K562 (cell line): ENCODE data around the gene HLA-B. TPM values are rescaled to one million over a fixed set of nuclear protein-coding genes. Genes with fewer than 3 reads are reported as not detected.

Source experiments
- ATAC-seq: fragments of 200-7000 bp; cut with Tn5 transposase; 3 replicates; pipeline ENCODE4 v1.9.1; 2020; ENCODE audit warnings: moderate library complexity
- BruUV-seq: library from RNA; stranded (reverse); fragments of 400-500 nt; replicated peaks from 2 replicates; lab custom pipeline; 2021; lab: Mats Ljungman, UMichigan
- CTCF ChIA-PET: fragments of 300-600 bp; formaldehyde crosslinking; extraction: SDS; loops from one replicate; lab custom pipeline; 2021; ENCODE audit warnings: low intra/inter-chr PET ratio; lab: Yijun Ruan, JAX
- POLR2A ChIA-PET: fragments of 300-600, 350-650 bp; sonication (Branson Sonifier 250); formaldehyde crosslinking; extraction: SDS; loops from one replicate; lab custom pipeline; 2021; ENCODE audit warnings: antibody characterized with exemption, inconsistent platforms; lab: Yijun Ruan, JAX
- DNase-seq, 4 experiments: peaks; one replicate each; pipeline versions ENCODE4 v3.0.0 to v3.0.0-alpha.2; 2011 to 2018; ENCODE audit warnings: low spot score in 3 of 4, mixed read lengths in 3 of 4; ENCODE audit errors: extremely low read depth in 1 of 4
- FAIRE-seq: peaks from 2 replicates; lab custom pipeline; 2011; peaks lifted over from hg19 to GRCh38; lab: Jason Lieb, UNC
- H2AFZ ChIP-seq: 2 replicates; pipeline ENCODE4 v1.6.0; 2011; ENCODE audit warnings: low read depth, low read length, control low read depth, inconsistent platforms
- H3K27ac ChIP-seq: fragments of 200-600 bp; 3 replicates; pipeline ENCODE4 v1.8.0; 2011; ENCODE audit warnings: low read depth, mild to moderate bottlenecking, control low read depth, inconsistent platforms, low read length, moderate library complexity, mixed read lengths; ENCODE audit errors: extremely low read depth
- H3K27me3 ChIP-seq, 2 experiments: fragments of 300-600 bp in 1 of 2; 2 replicates in 1 of 2; 3 replicates in 1 of 2; pipeline versions ENCODE4 v1.6.0 to v1.8.0; 2011; ENCODE audit warnings: inconsistent platforms in 2 of 2, low read length in 2 of 2, mild to moderate bottlenecking in 1 of 2, mixed read lengths in 1 of 2, moderate library complexity in 1 of 2; ENCODE audit not compliant: control insufficient read depth in 2 of 2, insufficient read depth in 2 of 2
- H3K36me3 ChIP-seq: fragments of 300-600 bp; 3 replicates; pipeline ENCODE4 v1.8.0; 2011; ENCODE audit warnings: mild to moderate bottlenecking, low read length, inconsistent platforms; ENCODE audit not compliant: control insufficient read depth, insufficient read depth
- H3K4me1 ChIP-seq, 2 experiments: fragments of 200-600 bp in 1 of 2; replicated peaks in 1 of 2; 2 replicates in 1 of 2; 3 replicates in 1 of 2; pipeline versions ENCODE4 v1.5.1 to v1.8.0; 2011; ENCODE audit warnings: inconsistent platforms in 2 of 2, low read length in 2 of 2, mild to moderate bottlenecking in 1 of 2, mixed read lengths in 1 of 2, moderate library complexity in 1 of 2; ENCODE audit not compliant: control insufficient read depth in 2 of 2, insufficient read depth in 2 of 2
- H3K4me2 ChIP-seq: 2 replicates; pipeline ENCODE4 v1.6.1; 2011; ENCODE audit warnings: low read length, control low read depth, inconsistent platforms, mixed read lengths; ENCODE audit not compliant: insufficient read depth
- H3K4me3 ChIP-seq: fragments of 200-600 bp; sonication (generic), shearing (Covaris generic); 2 replicates; pipeline ENCODE4 v1.5.1; 2016; ENCODE audit warnings: control low read depth, inconsistent platforms
- H3K79me2 ChIP-seq: fragments of 200-600 bp; 3 replicates; pipeline ENCODE4 v1.8.0; 2011; ENCODE audit warnings: low read length, inconsistent platforms; ENCODE audit not compliant: control insufficient read depth, insufficient read depth
- H3K9ac ChIP-seq, 2 experiments: 2 replicates each; pipeline versions ENCODE4 v1.6.0 to v1.6.1; 2011; ENCODE audit warnings: low read depth in 2 of 2, low read length in 2 of 2, control low read depth in 1 of 2, inconsistent platforms in 1 of 2, mild to moderate bottlenecking in 1 of 2, mixed read lengths in 1 of 2; ENCODE audit not compliant: insufficient read depth in 1 of 2
- H3K9me1 ChIP-seq: one replicate; pipeline ENCODE4 v1.6.0; 2011; ENCODE audit warnings: inconsistent platforms, mild to moderate bottlenecking, low read length, moderate library complexity; ENCODE audit not compliant: control insufficient read depth, insufficient read depth
- H3K9me3 ChIP-seq: replicated peaks from 2 replicates; pipeline ENCODE4 v1.5.1; 2011; ENCODE audit warnings: low read depth, low read length, inconsistent platforms; ENCODE audit not compliant: control insufficient read depth, insufficient read depth
- H4K20me1 ChIP-seq: replicated peaks from 2 replicates; pipeline ENCODE4 v1.6.1; 2011; ENCODE audit warnings: low read length, inconsistent platforms, mixed read lengths; ENCODE audit not compliant: control insufficient read depth, insufficient read depth
- ARNT ChIP-seq, 2 experiments: fragments of 450-650 bp; IDR thresholded peaks; 2 replicates each; pipeline ENCODE4 v1.6.1; 2016; ENCODE audit warnings: mild to moderate bottlenecking in 1 of 2
- FOXA1 ChIP-seq: fragments of 450-650 bp; IDR thresholded peaks from 2 replicates; pipeline ENCODE4 v1.6.1; 2016; ENCODE audit warnings: mild to moderate bottlenecking, borderline replicate concordance
- HSF4 ChIP-seq: fragments of 250-450 bp; sonication (Bioruptor Pico); IDR thresholded peaks from 2 replicates; pipeline ENCODE4 v2.1.2; 2022; ENCODE audit warnings: mild to moderate bottlenecking, moderate library complexity, borderline replicate concordance
- RAD51 ChIP-seq: fragments of 450-650 bp; IDR thresholded peaks from 2 replicates; pipeline ENCODE4 v1.7.1; 2016; ENCODE audit warnings: low read depth, mild to moderate bottlenecking, borderline replicate concordance
- SP1 ChIP-seq: sonication (generic); formaldehyde crosslinking; IDR thresholded peaks from 2 replicates; pipeline ENCODE4 v1.8.1; 2022; ENCODE audit warnings: mild to moderate bottlenecking, missing genetic modification reagents
- TGIF2 ChIP-seq: sonication (generic); formaldehyde crosslinking; IDR thresholded peaks from 2 replicates; pipeline ENCODE4 v1.8.1; 2022; ENCODE audit warnings: mild to moderate bottlenecking, missing genetic modification reagents, moderate library complexity
- ZNF239 ChIP-seq: fragments of 250-450 bp; sonication (Bioruptor Pico); IDR thresholded peaks from 2 replicates; pipeline ENCODE4 v1.4.0; 2020; ENCODE audit warnings: mild to moderate bottlenecking
- ZNF589 ChIP-seq: fragments of 200-800 bp; sonication (Bioruptor generic); IDR thresholded peaks from 2 replicates; pipeline ENCODE4 v1.6.1; 2016; ENCODE audit warnings: low read depth, missing genetic modification characterization, missing compliant biosample characterization
- WGBS: fragments of 100-300 bp; shearing (Covaris generic); methylation state at CpG from one replicate; pipeline ENCODE4 v1.1.6; 2016; ENCODE audit warnings: low coverage, mixed read lengths; ENCODE audit not compliant: insufficient coverage; ENCODE audit errors: missing lambda C conversion rate; 5-methylcytosine and 5-hydroxymethylcytosine counted together
- in situ Hi-C: fragments of 300-500 bp; cut with MboI; formaldehyde crosslinking; loops from 4 replicates; pipeline ENCODE4 v1.15.0; 2018; ENCODE audit warnings: inconsistent platforms, mixed read lengths
- intact Hi-C: fragments of 100-400 bp; cut with micrococcal nuclease; formaldehyde crosslinking; loops from 2 replicates; pipeline ENCODE4 v1.14.2; 2022
- polyA plus RNA-seq, 8 experiments: library from polyadenylated mRNA; depleted of rRNA in 4 of 8; stranded (reverse) in 5 of 8; unstranded in 3 of 8; fragments of >200 nt; fragmentation: Nextera tagmentation in 2 of 8; fragmentation: Illumina TruSeq in 1 of 8; extraction: Ambion mirVana in 2 of 8; extraction: Trizol in 1 of 8; gene quantifications; 2 replicates each; pipeline versions ENCODE4 v1.2.1 to v1.2.3, GENCODE V29; 2011 to 2014; ENCODE audit warnings: inconsistent platforms in 1 of 8, missing spikeins in 1 of 8
- total RNA-seq, 7 experiments: library from RNA; depleted of rRNA in 6 of 7; stranded (reverse); fragments of >200 nt in 6 of 7; fragmentation: Illumina TruSeq in 2 of 7; extraction: Trizol in 2 of 7; gene quantifications; 2 replicates each; pipeline versions ENCODE4 v1.2.1 to v1.2.3, GENCODE V29; 2011 to 2021; ENCODE audit warnings: low replicate concordance in 1 of 7

Gene HLA-B
- total and polyA plus RNA-seq, 9 of the 15 experiments (the other 6 are each of a cell fraction or from before 2014, with no cell fraction given), result 0.07 to 9.7 (median 0.65) TPM; not detected in 2

DNA sequence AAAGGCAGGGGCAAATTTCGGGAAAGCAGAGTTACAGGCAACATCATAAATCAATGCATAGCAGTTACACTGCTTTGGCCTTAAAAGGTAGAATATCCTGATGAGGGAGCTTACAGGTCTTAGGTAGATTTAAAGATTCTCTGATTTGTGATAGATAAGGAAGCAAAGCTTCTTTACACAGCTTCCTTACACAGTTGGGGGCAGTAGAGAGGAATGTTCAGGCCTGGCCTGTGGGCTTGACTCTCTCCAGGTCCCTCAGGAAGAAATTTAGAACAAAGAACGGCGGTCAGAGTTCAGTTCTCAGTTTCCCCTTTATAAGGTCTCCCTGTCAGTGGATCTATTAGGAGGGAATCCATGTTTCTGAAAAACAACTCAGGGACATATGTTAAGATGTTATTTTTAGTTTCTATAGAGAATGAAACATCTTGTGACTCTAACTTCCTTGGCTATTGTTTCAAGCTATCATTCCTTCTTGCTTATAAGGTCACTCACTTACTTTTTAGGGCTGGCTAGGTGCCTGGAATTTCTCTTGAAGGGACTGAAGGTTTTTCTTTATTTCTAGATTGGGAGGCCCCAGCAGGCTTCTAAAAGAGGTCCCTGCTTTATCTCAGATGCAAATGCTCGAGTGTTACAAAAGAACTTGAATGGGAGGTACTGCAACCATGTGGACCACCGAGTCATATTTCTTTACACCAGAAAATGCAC, 11.8 kb downstream of the HLA-B start:
- H3K27me3 ChIP-seq, result peaks cover 0 to 3% of the 10 kb centered on the region in 2 experiments; a peak in 2 of 5 replicates
- 1% methylated on average over 5 of the region's 5 CpGs for WGBS
- no peak overlapping the region for H3K9ac ChIP-seq
- no peak for ATAC-seq
- no peaks in the 10 kb centered on the region for H3K79me2 ChIP-seq
- CTCF ChIA-PET, result no interaction called here
- no peak overlapping the region for H2AFZ ChIP-seq
- H3K4me2 ChIP-seq, result no peak overlapping the region
- in situ Hi-C loops, result no loop called here
- POLR2A ChIA-PET, result interaction anchor here (1.1 kb wide), 1 partner anchor 14 kb away, joined by 3 read pairs; no protein-coding TSS in a partner anchor
- H4K20me1 ChIP-seq, result no peaks in the 10 kb centered on the region
- intact Hi-C loops, result no loop called here
- no peak for DNase-seq
- no peak overlapping the region for H3K4me3 ChIP-seq
- H3K9me1 ChIP-seq, result no peaks in the 10 kb centered on the region
- no peaks in the 10 kb centered on the region for H3K4me1 ChIP-seq
- no peaks in the 10 kb centered on the region for H3K36me3 ChIP-seq
- TF ChIP-seq HSF4 (CRISPR knock-in tag) (no peak), TGIF2 (CRISPR knock-in tag) (no peak), ZNF589 (CRISPR knock-in tag) (no peak), ARNT (IDR thresholded peaks at IDR 0.05) (no peak), FOXA1 (no peak), SP1 (CRISPR knock-in tag) (no peak), ZNF239 (CRISPR knock-in tag) (no peak), RAD51 (no peak)
- H3K27ac ChIP-seq, result no peak overlapping the region
- BruUV-seq, result no TSS peak
- no peak for FAIRE-seq
- H3K9me3 ChIP-seq, result no peaks in the 10 kb centered on the region; the same call in 1 of the 2 replicates
